Mammary epithelial cell (primary cell): ENCODE measurements around the gene LRGUK.
"Not testable (repeated sequence)": the region's sequence is repeated elsewhere in the genome, so short reads cannot be mapped to it uniquely, and the experiment has no call there.

Experiments used
- CTCF ChIP-seq, 2 donors: IDR thresholded peaks in 1 of 2; conservative IDR thresholded peaks in 1 of 2; 2 replicates each; pipeline ENCODE4 v1.5.1; 2011 to 2012; ENCODE audit warnings: inconsistent platforms in 2 of 2, low read length in 2 of 2, mild to moderate bottlenecking in 2 of 2, control low read depth in 1 of 2, low read depth in 1 of 2; ENCODE audit not compliant: insufficient read depth in 1 of 2; ENCODE audit errors: extremely low read depth in 1 of 2
- EZH2 ChIP-seq: IDR thresholded peaks from 2 replicates; pipeline ENCODE4 v1.6.1; 2012; ENCODE audit warnings: low read length, inconsistent platforms, borderline replicate concordance

GRCh38 chr7:134077560-134077959 lies 49.6 kb upstream of the LRGUK start:
- TF ChIP-seq EZH2; CTCF (conservative IDR thresholded peaks at IDR 0.05 in 1 of 2, IDR thresholded peaks at IDR 0.05 in 1 of 2; ENCODE audit: extremely low read depth in 1 of 2, insufficient read depth in 1 of 2, low read depth in 1 of 2, low read length in 2 of 2): not testable (repeated sequence)
